Bronchial epithelial cell (primary cell): Measurements from ENCODE around the gene SASH1. TPM values are rescaled to one million over a fixed set of nuclear protein-coding genes. Genes with fewer than 3 reads are reported as not detected.
A peak's percentile ranks its signal among the peaks of the same experiment; 100 is the strongest.

ENCODE experiments used
- DNase-seq: peaks from one replicate; pipeline ENCODE4 v3.0.0-alpha.2; 2010; ENCODE audit warnings: low read depth
- FAIRE-seq: peaks from 2 replicates; lab custom pipeline; 2011; peaks lifted over from hg19 to GRCh38; lab: Jason Lieb, UNC
- H3K27me3 ChIP-seq: 2 replicates; pipeline ENCODE4 v1.5.1; 2011; ENCODE audit warnings: low read length; ENCODE audit not compliant: control insufficient read depth, insufficient read depth
- H3K36me3 ChIP-seq: 2 replicates; pipeline ENCODE4 v1.5.1; 2011; ENCODE audit warnings: low read length; ENCODE audit not compliant: control insufficient read depth, insufficient read depth
- H3K4me3 ChIP-seq: 2 replicates; pipeline ENCODE4 v1.5.1; 2011; ENCODE audit warnings: mild to moderate bottlenecking, low read depth, low read length, control low read depth
- CTCF ChIP-seq: IDR thresholded peaks from 2 replicates; pipeline ENCODE4 v1.5.1; 2011; ENCODE audit warnings: mild to moderate bottlenecking, moderate library complexity, low read length, control low read depth, inconsistent platforms; ENCODE audit not compliant: insufficient read depth, severe bottlenecking
- total RNA-seq: library from RNA; depleted of rRNA; stranded (reverse); fragments of >200 nt; gene quantifications from 2 replicates; pipeline ENCODE4 v1.2.1, GENCODE V29; 2014

The SASH1 gene
- total RNA-seq, 1 donor from 2014 or later, result 3.9 TPM

DNA sequence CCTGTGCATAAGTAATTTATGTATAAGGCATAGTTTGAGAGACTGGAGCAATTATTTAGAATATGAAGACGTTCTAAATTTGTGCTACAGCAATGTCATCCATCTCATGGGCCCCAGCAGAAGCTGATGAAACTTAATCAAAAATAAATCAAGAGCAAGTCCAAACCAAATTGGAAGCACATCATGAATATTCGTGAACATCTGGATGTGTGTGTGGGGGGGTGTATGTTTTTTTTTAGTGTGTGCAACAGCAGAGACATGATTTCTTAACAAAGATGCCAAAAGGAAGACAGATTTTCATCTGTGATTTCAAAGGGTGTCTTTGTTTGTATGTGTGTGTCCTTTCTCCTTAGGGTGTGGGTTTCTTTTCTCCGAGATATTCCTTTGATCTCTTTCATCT, 58.9 kb downstream of the SASH1 start:
- Histone ChIP-seq H3K27me3 (no peaks in the 10 kb centered on the region), H3K4me3 (no peak overlapping the region), H3K36me3 (no peaks in the 10 kb centered on the region)
- TF ChIP-seq CTCF, result no peak
- DNase-seq (no peak), FAIRE-seq (no peak)

DNA sequence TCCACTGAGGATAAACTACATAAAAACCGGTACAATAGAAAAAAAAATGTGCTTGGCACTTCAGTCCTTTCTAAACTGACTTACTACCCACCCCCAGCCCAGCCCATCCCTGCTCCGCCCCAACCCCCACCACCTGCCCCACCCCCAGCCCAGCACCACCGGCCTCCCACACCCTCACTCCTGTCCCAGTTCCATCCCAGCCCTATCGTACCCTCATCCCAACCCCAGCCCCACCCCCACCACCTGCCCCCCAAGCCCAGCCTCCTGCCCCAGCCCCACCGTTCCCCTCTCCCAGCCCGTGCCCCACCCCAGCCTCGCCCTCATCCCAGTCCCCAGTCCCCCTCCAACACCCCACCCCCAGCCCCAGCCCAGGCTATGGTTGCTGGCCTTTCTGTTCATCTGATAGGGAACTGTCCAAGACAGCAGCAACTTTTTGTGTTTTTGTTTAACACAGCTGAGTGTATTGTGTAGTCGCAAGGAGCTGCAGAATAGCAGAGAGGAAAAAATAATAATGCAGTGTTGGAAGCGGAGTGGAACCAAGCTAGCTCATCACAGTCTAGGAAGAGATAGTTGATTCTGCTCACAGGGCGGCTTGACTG, 61.9 kb downstream of the SASH1 start:
- no peaks in the 10 kb centered on the region for H3K36me3 ChIP-seq
- H3K4me3 ChIP-seq, result no peak overlapping the region
- FAIRE-seq, result no peak
- no peak for TF ChIP-seq CTCF
- H3K27me3 ChIP-seq, result no peaks in the 10 kb centered on the region
- DNase-seq, result no peak

DNA sequence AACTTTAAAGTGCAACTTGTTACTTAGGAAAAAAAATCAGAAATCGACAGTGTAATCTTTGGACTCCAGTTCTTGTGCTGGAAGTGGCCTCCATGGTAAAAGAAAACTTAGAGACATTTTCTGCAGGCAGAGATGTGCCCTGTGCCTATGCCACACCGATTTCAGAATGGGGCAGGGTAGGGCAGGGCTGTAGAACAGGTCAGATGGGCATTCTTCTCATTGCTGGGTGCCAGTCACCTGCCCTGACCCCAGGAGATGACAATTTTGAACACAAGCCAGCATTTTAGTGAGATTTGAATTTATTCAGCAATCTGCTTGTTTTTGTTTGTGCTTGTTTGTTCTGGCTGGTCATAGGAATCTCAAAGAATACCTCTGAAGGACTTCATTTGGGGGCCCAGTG, 63.3 kb downstream of the SASH1 start:
- FAIRE-seq (no peak), DNase-seq (no peak)
- Histone ChIP-seq H3K36me3 (no peaks in the 10 kb centered on the region), H3K4me3 (no peak overlapping the region), H3K27me3 (no peaks in the 10 kb centered on the region)
- TF ChIP-seq CTCF, result no peak

DNA sequence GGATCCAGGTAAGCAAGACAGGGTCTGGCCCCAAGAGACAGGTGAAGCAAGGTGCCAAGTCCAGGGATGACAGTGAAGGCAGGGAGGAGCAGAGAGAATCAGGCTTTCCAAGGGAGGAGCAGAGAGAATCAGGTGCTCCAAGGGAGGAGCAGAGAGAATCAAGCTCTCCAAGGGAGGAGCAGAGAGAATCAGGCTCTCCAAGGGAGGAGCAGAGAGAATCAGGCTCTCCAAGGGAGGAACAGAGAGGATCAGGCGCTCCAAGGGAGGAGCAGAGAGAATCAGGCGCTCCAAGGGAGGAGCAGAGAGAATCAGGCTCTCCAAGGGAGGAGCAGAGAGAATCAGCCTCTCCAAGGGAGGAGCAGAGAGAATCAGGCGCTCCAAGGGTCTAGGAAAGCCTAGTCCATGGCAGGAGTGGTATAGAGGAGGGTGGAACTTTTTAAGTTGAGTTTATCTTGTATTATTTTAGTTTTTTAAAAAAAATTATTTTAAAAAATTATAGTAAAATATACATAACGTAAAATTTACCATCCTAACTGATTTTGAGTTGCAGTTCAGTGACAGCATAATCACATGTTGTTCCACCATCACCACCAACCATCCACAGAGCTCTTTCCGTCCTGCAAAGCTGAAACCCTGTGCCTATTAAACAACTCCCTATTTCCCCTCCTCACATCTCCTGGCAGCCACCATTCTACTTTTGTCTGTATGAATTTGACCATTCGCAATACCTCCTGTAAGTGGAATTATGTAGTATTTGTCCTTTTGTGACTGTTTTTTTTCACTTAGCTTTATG, 64.1 kb downstream of the SASH1 start:
- no peak for FAIRE-seq
- no peaks in the 10 kb centered on the region for H3K27me3 ChIP-seq

GRCh38 chr6:148407372-148407771, 64.7 kb downstream of the SASH1 start:
- DNase-seq, result peak; percentile 87
- no peak for TF ChIP-seq CTCF
- H3K36me3 ChIP-seq, result no peaks in the 10 kb centered on the region
- H3K4me3 ChIP-seq, result no peak overlapping the region
- no peak for FAIRE-seq
- H3K27me3 ChIP-seq, result no peaks in the 10 kb centered on the region

More for the DNA sequence above, 64.1 kb downstream of the SASH1 start:
- no peak overlapping the region for H3K4me3 ChIP-seq
- no peaks in the 10 kb centered on the region for H3K36me3 ChIP-seq
- DNase-seq, result no peak
- no peak for TF ChIP-seq CTCF
